HG02852 (cell line): ENCODE measurements around the gene EXOC4.
"Not testable (repeated sequence)": the region's sequence is repeated elsewhere in the genome, so short reads cannot be mapped to it uniquely, and the experiment has no call there.

Experiments
- ATAC-seq: cut with Tn5 transposase; IDR thresholded peaks from one replicate; pipeline ENCODE4 v1.9.1; 2021; ENCODE audit warnings: mild to moderate bottlenecking, moderate library complexity; ENCODE audit not compliant: unreplicated experiment

EXOC4 gene

GRCh38 chr7:133904776-133905175 is 651.9 kb downstream of the EXOC4 start:
- no peak for ATAC-seq

- ATAC-seq: not testable (repeated sequence)
These were observed 653.7 kb downstream of the EXOC4 start for GRCh38 chr7:133906553-133906952.

- no peak for ATAC-seq
These were observed 657.9 kb downstream of the EXOC4 start for GRCh38 chr7:133910761-133911160.

- ATAC-seq: peak; percentile 81
These were observed 658.8 kb downstream of the EXOC4 start for GRCh38 chr7:133911724-133912123.

- ATAC-seq: no peak
These were observed 660.2 kb downstream of the EXOC4 start for GRCh38 chr7:133912916-133913697.

- no peak for ATAC-seq
These were observed 663.7 kb downstream of the EXOC4 start for GRCh38 chr7:133916621-133917020.

- no peak for ATAC-seq
These were observed 666.9 kb downstream of the EXOC4 start for GRCh38 chr7:133919810-133920209.

- ATAC-seq: no peak
These were observed 668.8 kb downstream of the EXOC4 start for GRCh38 chr7:133921635-133922182.

GRCh38 chr7:133923974-133924373 is 671.1 kb downstream of the EXOC4 start:
- ATAC-seq: no peak

- no peak for ATAC-seq
These were observed 678.2 kb downstream of the EXOC4 start for GRCh38 chr7:133931053-133931452.

GRCh38 chr7:133932591-133932990 is 679.7 kb downstream of the EXOC4 start:
- no peak for ATAC-seq

- no peak for ATAC-seq
These were observed 681.5 kb downstream of the EXOC4 start for GRCh38 chr7:133934262-133934976.

- no peak for ATAC-seq
These were observed 682.1 kb downstream of the EXOC4 start for GRCh38 chr7:133934977-133935330.

- no peak for ATAC-seq
These were observed 683.2 kb downstream of the EXOC4 start for GRCh38 chr7:133936074-133936473.

GRCh38 chr7:133937786-133938185 is 684.9 kb downstream of the EXOC4 start:
- ATAC-seq: no peak

GRCh38 chr7:133940368-133940767 is 687.5 kb downstream of the EXOC4 start:
- no peak for ATAC-seq

- ATAC-seq: no peak
These were observed 688.6 kb downstream of the EXOC4 start for GRCh38 chr7:133941496-133941895.

GRCh38 chr7:133945497-133945896 is 692.6 kb downstream of the EXOC4 start:
- ATAC-seq: no peak

GRCh38 chr7:133947458-133948254 is 694.8 kb downstream of the EXOC4 start:
- no peak for ATAC-seq

GRCh38 chr7:133948588-133948987 is 695.7 kb downstream of the EXOC4 start:
- ATAC-seq: no peak

- ATAC-seq: no peak
These were observed 698.0 kb downstream of the EXOC4 start for GRCh38 chr7:133950855-133951254.
